Coronary artery (tissue), 2 donors: ENCODE measurements around the gene COL27A1.

Source experiments
- DNase-seq: peaks from one replicate; pipeline ENCODE4 v3.0.0-alpha.2; 2017; ENCODE audit warnings: low spot score
- H3K27ac ChIP-seq, 2 donors: fragments of 200-600 bp; sonication (generic); one replicate each; pipeline ENCODE4 v1.5.1; 2016 to 2019
- H3K4me3 ChIP-seq: fragments of 200-600 bp; sonication (generic); 2 replicates; pipeline ENCODE4 v1.5.1; 2016; ENCODE audit warnings: mild to moderate bottlenecking, moderate library complexity
- TF ChIP-seq, protein P1 (sequence below): fragments of 200-600 bp; sonication (generic); IDR thresholded peaks from one replicate; pipeline ENCODE4 v1.5.1; 2019; ENCODE audit warnings: antibody characterized with exemption

COL27A1 gene

DNA sequence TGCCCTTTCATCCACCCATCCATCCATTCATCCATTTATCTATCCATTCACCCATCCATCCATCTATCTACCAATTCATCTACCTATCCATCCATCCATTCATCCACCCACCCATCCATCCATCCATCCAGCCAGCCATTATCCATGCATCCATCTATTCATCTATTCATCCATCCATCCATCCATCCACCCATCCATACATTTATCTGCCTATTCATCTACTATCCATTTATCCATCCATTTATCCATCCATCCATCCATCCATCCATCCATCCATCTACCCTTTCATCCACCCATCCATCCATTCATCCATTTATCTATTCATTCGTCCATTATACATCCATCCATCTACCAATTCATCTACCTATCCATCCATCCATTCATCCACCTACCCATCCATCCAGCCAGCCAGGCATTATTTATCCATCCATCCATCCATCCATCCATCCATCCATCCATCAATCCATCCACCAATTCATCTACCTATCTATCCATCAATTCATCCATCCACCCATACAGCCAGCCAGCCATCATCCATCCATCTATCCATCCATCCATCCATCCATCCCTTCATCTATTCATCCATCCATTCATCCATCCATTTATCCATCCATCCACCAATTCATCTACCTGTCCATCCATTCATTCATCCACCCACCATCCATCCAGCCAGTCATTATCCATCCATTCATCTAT lies 10.2 kb downstream of the COL27A1 start:
- H3K27ac ChIP-seq, result no peak overlapping the region
- DNase-seq, result no peak
- TF ChIP-seq, protein P1, sequence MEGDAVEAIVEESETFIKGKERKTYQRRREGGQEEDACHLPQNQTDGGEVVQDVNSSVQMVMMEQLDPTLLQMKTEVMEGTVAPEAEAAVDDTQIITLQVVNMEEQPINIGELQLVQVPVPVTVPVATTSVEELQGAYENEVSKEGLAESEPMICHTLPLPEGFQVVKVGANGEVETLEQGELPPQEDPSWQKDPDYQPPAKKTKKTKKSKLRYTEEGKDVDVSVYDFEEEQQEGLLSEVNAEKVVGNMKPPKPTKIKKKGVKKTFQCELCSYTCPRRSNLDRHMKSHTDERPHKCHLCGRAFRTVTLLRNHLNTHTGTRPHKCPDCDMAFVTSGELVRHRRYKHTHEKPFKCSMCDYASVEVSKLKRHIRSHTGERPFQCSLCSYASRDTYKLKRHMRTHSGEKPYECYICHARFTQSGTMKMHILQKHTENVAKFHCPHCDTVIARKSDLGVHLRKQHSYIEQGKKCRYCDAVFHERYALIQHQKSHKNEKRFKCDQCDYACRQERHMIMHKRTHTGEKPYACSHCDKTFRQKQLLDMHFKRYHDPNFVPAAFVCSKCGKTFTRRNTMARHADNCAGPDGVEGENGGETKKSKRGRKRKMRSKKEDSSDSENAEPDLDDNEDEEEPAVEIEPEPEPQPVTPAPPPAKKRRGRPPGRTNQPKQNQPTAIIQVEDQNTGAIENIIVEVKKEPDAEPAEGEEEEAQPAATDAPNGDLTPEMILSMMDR, result no peak
- H3K4me3 ChIP-seq, result no peak overlapping the region

DNA sequence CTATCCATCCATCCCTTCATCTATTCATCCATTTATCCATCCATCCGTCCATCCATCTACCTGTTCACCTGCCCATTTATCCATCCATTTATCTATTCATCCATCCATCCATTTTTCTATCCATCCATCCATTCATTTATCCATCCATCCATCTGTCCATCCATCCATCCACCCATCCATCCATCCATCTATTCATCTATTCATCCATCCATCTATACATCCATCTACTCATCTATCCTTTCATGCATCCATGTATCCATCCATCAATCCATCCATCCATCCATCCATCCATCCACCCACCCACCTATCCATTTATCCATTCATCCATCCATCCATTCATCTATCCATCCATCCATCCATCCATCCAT lies 10.8 kb downstream of the COL27A1 start:
- Histone ChIP-seq H3K27ac (peak overlapping the region; percentile 34 to 49), H3K4me3 (no peak overlapping the region)
- no peak for DNase-seq
- TF ChIP-seq, protein P1, result no peak

DNA sequence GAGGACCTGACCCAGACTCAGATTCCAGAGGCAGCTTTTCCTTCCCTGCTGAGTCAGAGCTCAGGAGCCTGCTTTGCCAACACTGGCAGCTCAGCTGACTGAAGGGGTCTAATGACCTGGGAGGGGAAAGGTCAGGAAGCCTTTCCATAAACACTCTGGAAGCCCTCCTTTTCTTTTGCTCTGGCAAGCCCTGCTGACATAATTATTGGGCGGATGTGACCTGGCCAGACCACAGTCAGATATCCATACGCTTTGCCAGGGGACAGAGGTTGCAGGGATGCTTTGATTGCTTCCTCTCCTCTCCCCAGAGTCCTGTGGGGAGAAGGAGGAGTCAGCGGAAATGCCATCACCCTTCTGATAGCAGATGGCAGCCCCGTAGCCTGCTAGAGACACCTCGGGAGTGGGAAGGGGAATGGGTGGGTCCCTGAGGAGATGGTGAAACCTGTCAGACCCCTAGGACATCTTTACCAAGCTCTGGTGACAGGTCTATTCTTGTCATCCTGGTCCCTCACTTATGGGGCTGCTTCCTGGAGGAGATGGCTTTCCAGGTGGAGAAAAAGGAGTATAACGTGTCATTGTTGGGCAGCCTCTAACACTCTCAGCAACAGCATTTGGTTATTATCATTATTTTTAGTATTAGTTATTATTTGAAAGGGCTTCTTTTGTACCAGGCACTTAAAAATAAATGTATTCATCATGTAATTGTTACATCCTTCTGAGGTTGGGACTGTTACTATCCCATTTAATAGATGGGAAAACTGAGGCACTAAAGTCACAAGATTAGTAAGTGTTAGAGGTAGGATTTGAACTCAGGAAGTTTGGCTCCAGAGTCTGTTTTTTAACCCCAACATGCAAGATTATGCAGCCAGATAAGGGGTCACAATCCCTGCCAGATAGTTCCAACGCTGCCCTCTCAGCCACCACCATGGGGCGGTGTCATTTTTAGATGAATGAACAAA lies 11.6 kb downstream of the COL27A1 start:
- H3K27ac ChIP-seq, result peak overlapping the region; percentile 34 to 80
- DNase-seq, result no peak
- H3K4me3 ChIP-seq, result no peak overlapping the region
- TF ChIP-seq, protein P1, result no peak

DNA sequence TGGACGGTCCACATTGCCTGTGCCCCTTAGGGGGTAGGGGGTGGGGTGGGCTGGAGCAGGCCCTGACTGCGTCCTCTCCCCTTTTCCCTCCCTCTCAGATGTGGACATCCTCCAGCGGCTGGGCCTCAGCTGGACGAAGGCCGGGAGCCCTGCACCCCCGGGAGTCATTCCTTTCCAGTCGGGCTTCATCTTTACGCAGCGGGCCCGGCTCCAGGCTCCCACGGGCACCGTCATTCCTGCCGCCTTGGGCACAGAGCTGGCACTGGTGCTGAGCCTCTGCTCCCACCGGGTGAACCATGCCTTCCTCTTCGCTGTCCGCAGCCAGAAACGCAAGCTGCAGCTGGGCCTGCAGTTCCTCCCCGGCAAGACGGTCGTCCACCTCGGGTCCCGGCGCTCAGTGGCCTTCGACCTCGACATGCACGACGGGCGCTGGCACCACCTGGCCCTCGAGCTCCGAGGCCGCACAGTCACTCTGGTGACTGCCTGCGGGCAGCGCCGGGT lies 12.3 kb downstream of the COL27A1 start:
- DNase-seq, result no peak
- TF ChIP-seq, protein P1, result no peak
- Histone ChIP-seq H3K4me3 (no peak overlapping the region), H3K27ac (peak overlapping the region; percentile 34 to 80)

DNA sequence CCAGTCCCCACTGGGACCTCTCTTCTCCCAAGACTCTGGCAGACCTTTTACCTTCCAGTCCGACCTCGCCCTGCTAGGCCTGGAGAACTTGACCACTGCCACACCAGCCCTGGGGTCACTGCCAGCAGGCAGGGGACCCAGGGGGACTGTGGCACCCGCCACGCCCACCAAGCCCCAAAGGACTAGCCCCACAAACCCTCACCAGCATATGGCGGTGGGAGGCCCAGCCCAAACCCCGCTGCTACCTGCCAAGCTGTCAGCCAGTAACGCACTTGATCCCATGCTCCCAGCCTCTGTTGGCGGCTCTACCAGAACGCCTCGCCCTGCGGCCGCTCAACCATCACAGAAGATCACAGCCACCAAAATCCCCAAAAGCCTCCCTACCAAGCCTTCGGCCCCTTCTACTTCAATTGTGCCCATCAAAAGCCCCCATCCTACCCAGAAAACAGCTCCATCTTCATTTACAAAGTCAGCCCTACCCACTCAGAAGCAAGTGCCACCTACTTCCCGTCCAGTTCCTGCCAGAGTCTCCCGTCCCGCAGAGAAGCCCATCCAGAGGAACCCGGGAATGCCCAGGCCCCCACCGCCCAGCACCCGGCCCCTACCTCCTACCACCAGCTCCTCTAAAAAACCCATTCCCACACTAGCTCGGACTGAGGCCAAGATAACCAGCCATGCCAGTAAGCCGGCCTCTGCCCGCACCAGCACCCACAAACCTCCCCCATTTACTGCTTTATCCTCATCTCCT lies 13.1 kb downstream of the COL27A1 start:
- Histone ChIP-seq H3K4me3 (no peak overlapping the region), H3K27ac (peak overlapping the region; percentile 40 to 80)
- TF ChIP-seq, protein P1, result no peak
- DNase-seq, result no peak

DNA sequence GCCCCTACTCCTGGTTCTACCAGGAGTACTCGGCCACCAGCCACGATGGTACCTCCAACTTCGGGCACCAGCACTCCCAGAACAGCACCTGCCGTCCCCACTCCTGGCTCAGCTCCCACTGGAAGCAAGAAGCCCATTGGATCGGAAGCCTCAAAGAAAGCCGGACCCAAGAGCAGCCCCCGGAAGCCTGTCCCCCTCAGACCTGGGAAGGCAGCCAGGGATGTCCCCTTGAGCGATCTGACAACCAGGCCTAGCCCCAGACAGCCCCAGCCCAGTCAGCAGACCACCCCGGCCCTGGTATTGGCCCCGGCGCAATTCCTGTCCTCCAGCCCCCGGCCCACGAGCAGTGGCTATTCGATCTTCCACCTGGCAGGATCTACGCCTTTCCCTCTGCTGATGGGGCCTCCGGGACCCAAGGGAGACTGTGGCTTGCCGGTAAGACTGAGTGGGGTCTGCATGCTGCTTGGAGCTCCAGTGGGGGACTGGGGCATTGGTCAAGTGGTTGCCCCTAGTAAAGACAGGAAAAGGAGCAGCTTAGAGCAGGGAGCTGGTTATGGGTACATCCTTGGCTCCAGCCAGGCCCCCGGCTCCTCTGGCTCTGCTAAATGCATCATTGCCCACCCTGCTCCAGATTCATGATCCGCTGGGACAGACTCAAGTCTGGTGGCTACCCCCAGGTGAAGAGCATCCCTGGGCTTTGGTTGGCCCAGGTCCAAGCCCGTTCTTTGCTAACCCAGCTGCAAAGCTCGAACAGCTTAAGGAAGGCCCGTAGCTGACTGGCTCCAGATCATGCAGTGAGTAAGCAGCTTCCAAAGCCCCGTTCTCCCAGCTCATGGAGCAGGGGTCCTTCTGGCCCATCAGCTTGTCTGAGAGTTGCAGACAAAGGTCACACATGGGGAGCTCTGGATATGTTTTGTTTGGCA lies 14.0 kb downstream of the COL27A1 start:
- no peak for DNase-seq
- Histone ChIP-seq H3K4me3 (no peak overlapping the region), H3K27ac (peak overlapping the region; percentile 40 to 80)
- TF ChIP-seq, protein P1, result no peak
